GM12878 (cell line): Measurements from ENCODE around the gene ARHGEF3. TPM values are rescaled to one million over a fixed set of nuclear protein-coding genes. Genes with fewer than 3 reads are reported as not detected.

Experiments
- ATAC-seq: fragments of 200-7000 bp; cut with Tn5 transposase; 3 replicates; pipeline ENCODE4 v1.9.1; 2020; ENCODE audit warnings: mild to moderate bottlenecking, moderate library complexity
- BruUV-seq: library from RNA; stranded (reverse); fragments of 400-500 nt; replicated peaks from 2 replicates; lab custom pipeline; 2021; lab: Mats Ljungman, UMichigan
- CTCF ChIA-PET: fragments of 300-600 bp; sonication (Branson Sonifier 250); formaldehyde crosslinking; extraction: SDS; loops from one replicate; lab custom pipeline; 2021; ENCODE audit warnings: inconsistent platforms; lab: Yijun Ruan, JAX
- POLR2A ChIA-PET: fragments of 350-600 bp; formaldehyde crosslinking; extraction: SDS; loops from one replicate; lab custom pipeline; 2021; ENCODE audit warnings: inconsistent platforms; lab: Charles Lee
- RAD21 ChIA-PET: fragments of 300-600 bp; sonication (Branson Sonifier 250); formaldehyde crosslinking; loops from one replicate; lab custom pipeline; 2023; ENCODE audit warnings: antibody characterized with exemption; ENCODE audit not compliant: unreplicated experiment; lab: Charles Lee
- SMC1A ChIA-PET: fragments of 300-600 bp; sonication (Branson Sonifier 250); formaldehyde crosslinking; loops from one replicate; lab custom pipeline; 2023; ENCODE audit not compliant: unreplicated experiment, uncharacterized antibody; lab: Charles Lee
- DNase-seq: peaks from one replicate; pipeline ENCODE4 v3.0.0-alpha.2; 2011; ENCODE audit warnings: low read depth, low spot score
- FAIRE-seq: peaks from 3 replicates; lab custom pipeline; 2011; peaks lifted over from hg19 to GRCh38; lab: Jason Lieb, UNC
- H2AFZ ChIP-seq: 2 replicates; pipeline ENCODE4 v1.6.0; 2011; ENCODE audit warnings: low read depth, low read length, control low read depth; ENCODE audit not compliant: control insufficient read depth
- H3K27ac ChIP-seq: 2 replicates; pipeline ENCODE4 v1.5.1; 2011; ENCODE audit warnings: control low read depth; ENCODE audit not compliant: control insufficient read depth, insufficient read depth
- H3K27me3 ChIP-seq, 2 experiments: replicated peaks in 1 of 2; 2 replicates each; pipeline versions ENCODE4 v1.6.0 to v1.6.1; 2011; ENCODE audit warnings: low read length in 1 of 2; ENCODE audit not compliant: control insufficient read depth in 2 of 2, insufficient read depth in 2 of 2
- H3K36me3 ChIP-seq, 2 experiments: 2 replicates each; pipeline ENCODE4 v1.5.1; 2011; ENCODE audit warnings: low read length in 1 of 2; ENCODE audit not compliant: control insufficient read depth in 2 of 2, insufficient read depth in 2 of 2
- H3K4me1 ChIP-seq: 2 replicates; pipeline ENCODE4 v1.6.1; 2011; ENCODE audit warnings: mild to moderate bottlenecking, low read length, moderate library complexity, mixed read lengths; ENCODE audit not compliant: control insufficient read depth, insufficient read depth
- H3K4me2 ChIP-seq: 2 replicates; pipeline ENCODE4 v1.6.0; 2011; ENCODE audit warnings: control low read depth; ENCODE audit not compliant: control insufficient read depth, insufficient read depth
- H3K4me3 ChIP-seq: fragments of 200-600 bp; sonication (generic); 2 replicates; pipeline ENCODE4 v1.5.1; 2016
- H3K79me2 ChIP-seq: 2 replicates; pipeline ENCODE4 v1.6.0; 2011; ENCODE audit warnings: low read length; ENCODE audit not compliant: control insufficient read depth, insufficient read depth
- H3K9ac ChIP-seq: 2 replicates; pipeline ENCODE4 v1.8.0; 2011; ENCODE audit warnings: low read length, control low read depth, mixed read lengths; ENCODE audit not compliant: control insufficient read depth, insufficient read depth
- H3K9me3 ChIP-seq: replicated peaks from 3 replicates; pipeline ENCODE4 v1.5.1; 2011; ENCODE audit warnings: mild to moderate bottlenecking, low read length; ENCODE audit not compliant: control insufficient read depth, insufficient read depth
- H4K20me1 ChIP-seq: 2 replicates; pipeline ENCODE4 v1.6.0; 2011; ENCODE audit not compliant: control insufficient read depth, insufficient read depth
- ATF2 ChIP-seq: IDR thresholded peaks from 2 replicates; pipeline ENCODE4 v1.6.1; 2012; ENCODE audit warnings: low read length, inconsistent platforms
- CHD2 ChIP-seq: IDR thresholded peaks from 2 replicates; pipeline ENCODE4 v1.6.1; 2011; ENCODE audit warnings: low read depth, low read length, improper control_type of control experiment, borderline replicate concordance
- JUND ChIP-seq: IDR thresholded peaks from 2 replicates; pipeline ENCODE4 v1.6.1; 2012; ENCODE audit warnings: low read depth, mild to moderate bottlenecking, low read length, improper control_type of control experiment, moderate library complexity
- KAT2A ChIP-seq: conservative IDR thresholded peaks from 2 replicates; pipeline ENCODE4 v1.6.1; 2011; ENCODE audit warnings: low read depth, low read length; ENCODE audit not compliant: control insufficient read depth
- MEF2B ChIP-seq: fragments of 450-650 bp; IDR thresholded peaks from 2 replicates; pipeline ENCODE4 v1.6.1; 2018; ENCODE audit warnings: mild to moderate bottlenecking, moderate library complexity; ENCODE audit not compliant: partially characterized antibody, poor library complexity, severe bottlenecking
- NR2C1 ChIP-seq: fragments of 450-650 bp; IDR thresholded peaks from 2 replicates; pipeline ENCODE4 v1.6.1; 2017; ENCODE audit warnings: antibody characterized with exemption, mild to moderate bottlenecking, moderate library complexity
- POU2F2 ChIP-seq: IDR thresholded peaks from 3 replicates; pipeline ENCODE4 v1.6.1; 2011; ENCODE audit warnings: low read depth, mild to moderate bottlenecking, low read length, borderline replicate concordance
- TCF7 ChIP-seq: IDR thresholded peaks from 2 replicates; pipeline ENCODE4 v1.6.1; 2014; ENCODE audit warnings: antibody characterized with exemption, borderline replicate concordance
- WGBS: methylation state at CpG from one replicate; pipeline ENCODE4 v1.1.6; 2016; ENCODE audit warnings: low lambda C conversion rate; ENCODE audit not compliant: insufficient replicate concordance, insufficient coverage; ENCODE audit errors: missing lambda C conversion rate; 5-methylcytosine and 5-hydroxymethylcytosine counted together
- in situ Hi-C: fragments of 300-500 bp; cut with MboI; formaldehyde crosslinking; loops from 9 replicates; pipeline ENCODE4 v1.14.3; 2018; ENCODE audit warnings: mixed read lengths
- intact Hi-C: fragments of 100-400 bp; cut with micrococcal nuclease; formaldehyde crosslinking; loops from one replicate; pipeline ENCODE4 v1.14.2; 2022; ENCODE audit not compliant: unreplicated experiment
- polyA plus RNA-seq, 11 experiments: library from polyadenylated mRNA; depleted of rRNA in 4 of 11; unstranded in 6 of 11; stranded (reverse) in 5 of 11; fragments of >200 nt; fragmentation: Nextera tagmentation in 4 of 11; fragmentation: Illumina TruSeq in 1 of 11; extraction: Ambion mirVana in 4 of 11; extraction: Trizol in 1 of 11; gene quantifications; 1 replicate in 1 of 11; 2 replicates in 10 of 11; pipeline versions ENCODE4 v1.2.1 to v1.2.3, GENCODE V29; 2011 to 2016; ENCODE audit warnings: inconsistent platforms in 2 of 11, missing spikeins in 2 of 11, low read depth in 1 of 11
- total RNA-seq, 4 experiments: library from RNA; depleted of rRNA in 3 of 4; stranded (reverse); fragments of >200 nt in 3 of 4; fragmentation: Illumina TruSeq in 1 of 4; extraction: Trizol in 1 of 4; gene quantifications; 2 replicates each; pipeline versions ENCODE4 v1.2.1 to v1.2.3, GENCODE V29; 2013 to 2021

ARHGEF3 gene
- total and polyA plus RNA-seq, 10 of the 15 experiments (the other 5 are each of a cell fraction or from before 2014, with no cell fraction given) = 21.8 to 78.7 (median 56.2) TPM

GRCh38 chr3:56835650-56836227, 34.0 kb upstream of the ARHGEF3 start:
- Histone ChIP-seq H3K9ac (no peak overlapping the region), H3K36me3 (no peaks in the 10 kb centered on the region), H3K27me3 (no peaks in the 10 kb centered on the region), H3K4me2 (no peak overlapping the region), H3K4me3 (no peak overlapping the region), H3K9me3 (no peaks in the 10 kb centered on the region), H3K27ac (no peak overlapping the region), H2AFZ (no peak overlapping the region), H4K20me1 (no peaks in the 10 kb centered on the region), H3K4me1 (peaks cover 7% of the 10 kb centered on the region), H3K79me2 (no peaks in the 10 kb centered on the region)
- TF ChIP-seq JUND (no peak), POU2F2 (no peak), TCF7 (no peak), KAT2A (no peak), MEF2B (no peak), CHD2 (no peak), NR2C1 (no peak), ATF2 (no peak)
- BruUV-seq = no TSS peak
- ChIA-PET SMC1A (interaction anchor here (0.8 to 4.2 kb wide), 3 partner anchors 10 to 211 kb away, joined by 3 to 19 read pairs (median 4); no protein-coding TSS in a partner anchor), POLR2A (interaction anchor here (0.6 kb wide), 1 partner anchor 110 kb away, joined by 10 read pairs; no protein-coding TSS in a partner anchor), RAD21 (interaction anchor here (6.5 kb wide), 1 partner anchor 36 kb away, joined by 29 read pairs; the partner anchor contains the start of gene ARHGEF3), CTCF (interaction anchor here (1.2 to 1.3 kb wide), 2 partner anchors 9 to 33 kb away, joined by 3 read pairs; no protein-coding TSS in a partner anchor)
- intact Hi-C loops = no loop called here
- ATAC-seq (no peak), FAIRE-seq (no peak), DNase-seq (no peak)
- WGBS = 30% methylated on average over 6 of the region's 6 CpGs
- in situ Hi-C loops = no loop called here
